PFSK-1 (cell line): ENCODE measurements around the gene RNASE7.

Source experiments
- FOXP2 ChIP-seq: optimal IDR thresholded peaks from 2 replicates; pipeline ENCODE3; 2011; ENCODE audit warnings: borderline replicate concordance, control low read depth, inconsistent platforms; ENCODE audit not compliant: insufficient read depth; ENCODE audit errors: extremely low read length, extremely low read depth
- POLR2AphosphoS5 ChIP-seq: IDR thresholded peaks from 2 replicates; pipeline ENCODE4 v1.6.1; 2012; ENCODE audit warnings: low read depth, mild to moderate bottlenecking, control low read depth, low read length, moderate library complexity
- REST ChIP-seq, 2 experiments: IDR thresholded peaks; 2 replicates each; pipeline versions ENCODE4 v1.6.1 to v1.8.0; 2011 to 2012; ENCODE audit warnings: low read depth in 2 of 2, low read length in 2 of 2, control low read depth in 1 of 2, inconsistent platforms in 1 of 2, mild to moderate bottlenecking in 1 of 2, moderate library complexity in 1 of 2; ENCODE audit not compliant: insufficient read depth in 1 of 2
- SIN3A ChIP-seq: IDR thresholded peaks from 2 replicates; pipeline ENCODE4 v1.6.1; 2012; ENCODE audit warnings: mild to moderate bottlenecking, low read length, moderate library complexity, borderline replicate concordance; ENCODE audit not compliant: insufficient read depth
- TAF1 ChIP-seq: IDR thresholded peaks from 2 replicates; pipeline ENCODE4 v1.6.1; 2012; ENCODE audit warnings: low read length, control low read depth, borderline replicate concordance; ENCODE audit not compliant: insufficient read depth

The RNASE7 gene

GRCh38 chr14:21089271-21089670, 47.1 kb downstream of the RNASE7 start:
- TF ChIP-seq FOXP2, result no peak
- TF ChIP-seq REST (IDR thresholded peaks at IDR 0.05; ENCODE audit: insufficient read depth in 1 of 2, low read depth in 2 of 2, low read length in 2 of 2), result no peak
- no peak for TF ChIP-seq TAF1
- no peak for TF ChIP-seq SIN3A
- no peak for TF ChIP-seq POLR2AphosphoS5

GRCh38 chr14:21089877-21090193, 47.7 kb downstream of the RNASE7 start:
- TF ChIP-seq FOXP2 (no peak), POLR2AphosphoS5 (peak; percentile 46; the same call in 1 of the 2 replicates), REST (IDR thresholded peaks at IDR 0.05; ENCODE audit: insufficient read depth in 1 of 2, low read depth in 2 of 2, low read length in 2 of 2) (no peak), SIN3A (no peak), TAF1 (no peak)

- TF ChIP-seq POLR2AphosphoS5, result peak; percentile 12; the same call in 1 of the 2 replicates
- TF ChIP-seq TAF1, result no peak
Observed at GRCh38 chr14:21090194-21090939, 48.2 kb downstream of the RNASE7 start.

GRCh38 chr14:21090940-21091663, 48.9 kb downstream of the RNASE7 start:
- TF ChIP-seq POLR2AphosphoS5 (no peak), FOXP2 (no peak)

GRCh38 chr14:21091821-21092272, 49.7 kb downstream of the RNASE7 start:
- TF ChIP-seq SIN3A (no peak), FOXP2 (no peak), REST (IDR thresholded peaks at IDR 0.05; ENCODE audit: insufficient read depth in 1 of 2, low read depth in 2 of 2, low read length in 2 of 2) (no peak), TAF1 (no peak), POLR2AphosphoS5 (no peak)

GRCh38 chr14:21092273-21093011, 50.3 kb downstream of the RNASE7 start:
- TF ChIP-seq REST (IDR thresholded peaks at IDR 0.05; ENCODE audit: insufficient read depth in 1 of 2, low read depth in 2 of 2, low read length in 2 of 2) (no peak), SIN3A (no peak), TAF1 (no peak), FOXP2 (no peak), POLR2AphosphoS5 (no peak)
